GM12874 (cell line): ENCODE results near the gene GRXCR2.

ENCODE experiments used
- TF ChIP-seq, protein P1 (sequence below): IDR thresholded peaks from 2 replicates; pipeline ENCODE4 v1.5.1; 2011; ENCODE audit warnings: low read depth, mild to moderate bottlenecking, control low read depth, low read length, moderate library complexity; ENCODE audit not compliant: insufficient read depth

GRXCR2 gene, protein sequence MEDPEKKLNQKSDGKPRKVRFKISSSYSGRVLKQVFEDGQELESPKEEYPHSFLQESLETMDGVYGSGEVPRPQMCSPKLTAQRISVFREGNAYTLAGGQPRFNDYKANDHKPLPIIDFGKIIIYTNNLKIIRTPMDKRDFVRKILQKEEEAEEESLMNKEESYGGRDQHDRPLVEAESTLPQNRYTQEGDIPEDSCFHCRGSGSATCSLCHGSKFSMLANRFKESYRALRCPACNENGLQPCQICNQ

DNA sequence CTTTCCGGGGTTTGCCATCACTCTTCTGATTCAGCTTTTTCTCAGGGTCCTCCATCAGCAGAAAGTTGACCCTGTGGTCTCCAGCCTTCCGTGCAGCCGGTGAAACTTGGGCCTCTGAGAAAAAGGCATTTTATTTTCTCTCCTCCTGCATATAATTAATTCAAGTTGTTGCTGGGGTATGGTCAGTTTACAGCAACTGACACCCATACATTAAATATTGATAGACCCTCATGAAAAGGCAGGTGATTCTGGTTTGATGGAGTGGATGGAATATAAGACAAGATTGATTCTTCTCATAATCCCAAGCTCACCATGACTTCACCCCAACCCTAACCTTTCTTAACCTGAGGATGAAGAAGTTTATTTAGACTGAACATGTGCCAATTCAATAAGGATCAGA lies at the start of gene GRXCR2:
GRXCR2 (minus strand) TSS at position 101 of the 400 bp plus-strand sequence; CDS start at position 55, 46 bp downstream.
- TF ChIP-seq, protein P1, sequence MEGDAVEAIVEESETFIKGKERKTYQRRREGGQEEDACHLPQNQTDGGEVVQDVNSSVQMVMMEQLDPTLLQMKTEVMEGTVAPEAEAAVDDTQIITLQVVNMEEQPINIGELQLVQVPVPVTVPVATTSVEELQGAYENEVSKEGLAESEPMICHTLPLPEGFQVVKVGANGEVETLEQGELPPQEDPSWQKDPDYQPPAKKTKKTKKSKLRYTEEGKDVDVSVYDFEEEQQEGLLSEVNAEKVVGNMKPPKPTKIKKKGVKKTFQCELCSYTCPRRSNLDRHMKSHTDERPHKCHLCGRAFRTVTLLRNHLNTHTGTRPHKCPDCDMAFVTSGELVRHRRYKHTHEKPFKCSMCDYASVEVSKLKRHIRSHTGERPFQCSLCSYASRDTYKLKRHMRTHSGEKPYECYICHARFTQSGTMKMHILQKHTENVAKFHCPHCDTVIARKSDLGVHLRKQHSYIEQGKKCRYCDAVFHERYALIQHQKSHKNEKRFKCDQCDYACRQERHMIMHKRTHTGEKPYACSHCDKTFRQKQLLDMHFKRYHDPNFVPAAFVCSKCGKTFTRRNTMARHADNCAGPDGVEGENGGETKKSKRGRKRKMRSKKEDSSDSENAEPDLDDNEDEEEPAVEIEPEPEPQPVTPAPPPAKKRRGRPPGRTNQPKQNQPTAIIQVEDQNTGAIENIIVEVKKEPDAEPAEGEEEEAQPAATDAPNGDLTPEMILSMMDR = no peak

DNA sequence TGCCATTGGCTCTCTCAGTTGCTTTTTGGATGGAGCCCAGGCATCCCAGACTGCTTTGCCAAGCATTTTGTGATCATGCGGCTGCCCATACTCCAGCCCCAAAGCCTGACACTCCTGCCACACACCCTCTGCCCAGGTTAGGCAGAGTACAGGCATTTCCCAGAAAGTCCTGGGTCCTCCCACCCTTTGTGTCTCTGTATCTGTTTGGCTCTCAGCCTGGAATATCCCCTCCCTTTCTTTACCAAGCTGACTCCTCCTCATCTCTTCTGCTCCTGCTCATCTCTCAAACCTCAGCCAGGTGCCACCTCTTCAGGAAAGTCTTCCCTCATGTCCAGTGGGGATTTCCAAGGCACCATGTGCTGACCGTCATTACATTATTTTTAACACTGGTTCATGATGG lies 49.2 kb upstream of the GRXCR2 start:
- TF ChIP-seq, protein P1 = no peak

DNA sequence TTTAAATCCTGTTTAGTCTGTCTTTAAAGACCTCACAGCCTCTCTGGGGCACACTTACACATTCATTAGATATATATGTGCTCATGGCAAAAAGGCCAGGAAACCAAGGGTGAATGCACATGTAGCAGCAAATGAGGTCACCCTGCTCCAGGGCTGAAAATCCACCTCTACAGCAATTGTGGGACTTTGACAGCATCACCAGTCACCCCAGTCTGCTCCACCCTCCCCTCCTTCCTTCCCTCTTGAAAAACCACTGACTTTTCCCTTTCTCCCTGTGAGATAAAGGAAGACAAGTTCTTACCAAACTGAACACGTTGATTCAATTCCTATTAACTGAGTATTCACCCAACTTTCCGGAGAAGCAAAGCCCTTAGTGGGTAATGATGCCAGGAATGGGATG lies 48.4 kb upstream of the GRXCR2 start:
- TF ChIP-seq, protein P1 = no peak

GRCh38 chr5:145920542-145921210 lies 47.9 kb upstream of the GRXCR2 start:
- TF ChIP-seq, protein P1 = no peak

DNA sequence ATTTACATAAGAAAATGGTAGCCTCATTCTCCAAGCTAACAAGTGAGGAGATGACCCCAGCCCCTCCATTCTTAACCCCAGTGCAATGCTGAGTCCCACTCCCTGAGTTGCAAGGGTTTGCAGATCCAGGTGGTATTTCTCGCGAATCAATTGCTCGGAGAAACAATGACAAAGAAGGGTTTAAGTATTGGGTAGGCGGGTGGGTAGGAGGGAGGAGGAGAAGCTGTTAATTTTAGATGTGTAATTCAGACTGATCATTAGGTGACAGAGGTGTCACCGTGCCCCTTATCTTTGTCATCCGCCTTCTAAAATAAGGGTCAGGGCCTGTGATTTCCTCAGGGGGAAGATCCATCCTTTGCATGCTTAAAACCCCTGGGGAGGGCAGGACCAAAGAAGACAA lies 46.6 kb upstream of the GRXCR2 start:
- TF ChIP-seq, protein P1 = no peak

DNA sequence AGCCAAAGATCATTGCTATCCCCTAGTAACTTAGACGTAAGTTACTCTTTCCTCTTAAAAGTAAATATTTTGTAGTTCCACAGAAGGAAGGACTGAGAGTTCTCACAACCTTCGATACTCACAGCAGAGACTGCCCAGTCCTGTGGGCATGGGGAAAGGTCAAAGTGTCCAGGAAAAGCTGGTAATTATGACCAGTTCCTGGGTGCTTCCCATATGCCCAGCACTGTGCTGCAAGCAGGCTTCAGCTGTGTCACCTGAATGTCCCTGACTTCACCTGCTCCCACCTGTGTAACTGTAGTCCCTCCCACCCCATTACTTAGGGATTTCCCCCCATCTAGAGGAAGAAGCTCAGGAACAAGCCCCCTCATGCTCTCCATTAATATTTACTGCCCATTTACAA lies 45.6 kb upstream of the GRXCR2 start:
- TF ChIP-seq, protein P1 = no peak

GRCh38 chr5:145917288-145917687 lies 44.5 kb upstream of the GRXCR2 start:
- TF ChIP-seq, protein P1 = no peak
